Panc1 (cell line): ENCODE measurements around the gene GAL.

Source experiments
- POLR2AphosphoS5 ChIP-seq: IDR thresholded peaks from 2 replicates; pipeline ENCODE4 v1.6.1; 2012; ENCODE audit warnings: mild to moderate bottlenecking, low read depth, low read length, moderate library complexity
- SIN3A ChIP-seq: IDR thresholded peaks from 2 replicates; pipeline ENCODE4 v1.6.1; 2012; ENCODE audit warnings: low read depth, mild to moderate bottlenecking, low read length, moderate library complexity, borderline replicate concordance; ENCODE audit not compliant: insufficient read depth
- TCF7L2 ChIP-seq: IDR thresholded peaks from 2 replicates; pipeline ENCODE4 v1.6.1; 2011; ENCODE audit warnings: mild to moderate bottlenecking, low read depth, low read length, inconsistent platforms
- TF ChIP-seq, protein P1 (sequence below): fragments of 450-650 bp; IDR thresholded peaks from 2 replicates; pipeline ENCODE4 v1.5.1; 2017; ENCODE audit warnings: mild to moderate bottlenecking
- TF ChIP-seq, protein P2 (sequence below), 2 experiments: IDR thresholded peaks; 2 replicates each; pipeline ENCODE4 v1.6.1; 2011 to 2012; ENCODE audit warnings: low read depth in 2 of 2, control low read depth in 1 of 2, low read length in 1 of 2, mild to moderate bottlenecking in 1 of 2, moderate library complexity in 1 of 2; ENCODE audit not compliant: insufficient read depth in 1 of 2

DNA sequence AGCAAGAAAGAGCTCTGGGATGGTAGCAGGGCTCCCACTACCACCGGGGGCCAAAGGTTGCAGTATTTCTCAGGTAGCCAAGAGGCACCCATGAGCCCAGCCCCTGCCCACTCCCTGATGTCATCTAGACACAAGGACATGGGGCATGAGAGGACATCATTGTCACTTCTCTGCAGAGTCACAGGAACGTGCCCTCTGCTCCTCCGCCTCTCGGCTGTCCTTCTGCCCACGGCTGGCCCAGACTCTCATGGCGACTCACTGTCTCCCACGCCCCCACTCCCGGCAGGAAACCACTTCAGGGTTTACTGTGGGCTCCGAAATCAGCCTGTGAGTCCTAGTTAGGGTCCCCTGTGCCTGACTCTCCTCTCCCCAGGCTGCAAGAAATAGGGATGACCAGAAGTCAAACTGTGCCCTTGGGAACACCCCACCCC is 1.8 kb upstream of the GAL start:
- TF ChIP-seq, protein P1, sequence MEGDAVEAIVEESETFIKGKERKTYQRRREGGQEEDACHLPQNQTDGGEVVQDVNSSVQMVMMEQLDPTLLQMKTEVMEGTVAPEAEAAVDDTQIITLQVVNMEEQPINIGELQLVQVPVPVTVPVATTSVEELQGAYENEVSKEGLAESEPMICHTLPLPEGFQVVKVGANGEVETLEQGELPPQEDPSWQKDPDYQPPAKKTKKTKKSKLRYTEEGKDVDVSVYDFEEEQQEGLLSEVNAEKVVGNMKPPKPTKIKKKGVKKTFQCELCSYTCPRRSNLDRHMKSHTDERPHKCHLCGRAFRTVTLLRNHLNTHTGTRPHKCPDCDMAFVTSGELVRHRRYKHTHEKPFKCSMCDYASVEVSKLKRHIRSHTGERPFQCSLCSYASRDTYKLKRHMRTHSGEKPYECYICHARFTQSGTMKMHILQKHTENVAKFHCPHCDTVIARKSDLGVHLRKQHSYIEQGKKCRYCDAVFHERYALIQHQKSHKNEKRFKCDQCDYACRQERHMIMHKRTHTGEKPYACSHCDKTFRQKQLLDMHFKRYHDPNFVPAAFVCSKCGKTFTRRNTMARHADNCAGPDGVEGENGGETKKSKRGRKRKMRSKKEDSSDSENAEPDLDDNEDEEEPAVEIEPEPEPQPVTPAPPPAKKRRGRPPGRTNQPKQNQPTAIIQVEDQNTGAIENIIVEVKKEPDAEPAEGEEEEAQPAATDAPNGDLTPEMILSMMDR: no peak
- TF ChIP-seq, protein P2, sequence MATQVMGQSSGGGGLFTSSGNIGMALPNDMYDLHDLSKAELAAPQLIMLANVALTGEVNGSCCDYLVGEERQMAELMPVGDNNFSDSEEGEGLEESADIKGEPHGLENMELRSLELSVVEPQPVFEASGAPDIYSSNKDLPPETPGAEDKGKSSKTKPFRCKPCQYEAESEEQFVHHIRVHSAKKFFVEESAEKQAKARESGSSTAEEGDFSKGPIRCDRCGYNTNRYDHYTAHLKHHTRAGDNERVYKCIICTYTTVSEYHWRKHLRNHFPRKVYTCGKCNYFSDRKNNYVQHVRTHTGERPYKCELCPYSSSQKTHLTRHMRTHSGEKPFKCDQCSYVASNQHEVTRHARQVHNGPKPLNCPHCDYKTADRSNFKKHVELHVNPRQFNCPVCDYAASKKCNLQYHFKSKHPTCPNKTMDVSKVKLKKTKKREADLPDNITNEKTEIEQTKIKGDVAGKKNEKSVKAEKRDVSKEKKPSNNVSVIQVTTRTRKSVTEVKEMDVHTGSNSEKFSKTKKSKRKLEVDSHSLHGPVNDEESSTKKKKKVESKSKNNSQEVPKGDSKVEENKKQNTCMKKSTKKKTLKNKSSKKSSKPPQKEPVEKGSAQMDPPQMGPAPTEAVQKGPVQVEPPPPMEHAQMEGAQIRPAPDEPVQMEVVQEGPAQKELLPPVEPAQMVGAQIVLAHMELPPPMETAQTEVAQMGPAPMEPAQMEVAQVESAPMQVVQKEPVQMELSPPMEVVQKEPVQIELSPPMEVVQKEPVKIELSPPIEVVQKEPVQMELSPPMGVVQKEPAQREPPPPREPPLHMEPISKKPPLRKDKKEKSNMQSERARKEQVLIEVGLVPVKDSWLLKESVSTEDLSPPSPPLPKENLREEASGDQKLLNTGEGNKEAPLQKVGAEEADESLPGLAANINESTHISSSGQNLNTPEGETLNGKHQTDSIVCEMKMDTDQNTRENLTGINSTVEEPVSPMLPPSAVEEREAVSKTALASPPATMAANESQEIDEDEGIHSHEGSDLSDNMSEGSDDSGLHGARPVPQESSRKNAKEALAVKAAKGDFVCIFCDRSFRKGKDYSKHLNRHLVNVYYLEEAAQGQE (IDR thresholded peaks at IDR 0.05; ENCODE audit: insufficient read depth in 1 of 2, low read depth in 2 of 2, low read length in 1 of 2): no peak
- TF ChIP-seq SIN3A (no peak), POLR2AphosphoS5 (no peak), TCF7L2 (no peak)
